Stimulated activated CD4-positive, alpha-beta T cell treated with anti-CD3 and anti-CD28 coated beads, Interleukin-2, amount 100 ng/mL, for 4 hours (primary cell): ENCODE results near the gene ZNF226.
"Not testable (repeated sequence)": the region's sequence is repeated elsewhere in the genome, so short reads cannot be mapped to it uniquely, and the experiment has no call there.

Source experiments
- DNase-seq: peaks from one replicate; pipeline ENCODE4 v3.0.0-alpha.2; 2020; ENCODE audit warnings: low read depth

ZNF226 gene

DNA sequence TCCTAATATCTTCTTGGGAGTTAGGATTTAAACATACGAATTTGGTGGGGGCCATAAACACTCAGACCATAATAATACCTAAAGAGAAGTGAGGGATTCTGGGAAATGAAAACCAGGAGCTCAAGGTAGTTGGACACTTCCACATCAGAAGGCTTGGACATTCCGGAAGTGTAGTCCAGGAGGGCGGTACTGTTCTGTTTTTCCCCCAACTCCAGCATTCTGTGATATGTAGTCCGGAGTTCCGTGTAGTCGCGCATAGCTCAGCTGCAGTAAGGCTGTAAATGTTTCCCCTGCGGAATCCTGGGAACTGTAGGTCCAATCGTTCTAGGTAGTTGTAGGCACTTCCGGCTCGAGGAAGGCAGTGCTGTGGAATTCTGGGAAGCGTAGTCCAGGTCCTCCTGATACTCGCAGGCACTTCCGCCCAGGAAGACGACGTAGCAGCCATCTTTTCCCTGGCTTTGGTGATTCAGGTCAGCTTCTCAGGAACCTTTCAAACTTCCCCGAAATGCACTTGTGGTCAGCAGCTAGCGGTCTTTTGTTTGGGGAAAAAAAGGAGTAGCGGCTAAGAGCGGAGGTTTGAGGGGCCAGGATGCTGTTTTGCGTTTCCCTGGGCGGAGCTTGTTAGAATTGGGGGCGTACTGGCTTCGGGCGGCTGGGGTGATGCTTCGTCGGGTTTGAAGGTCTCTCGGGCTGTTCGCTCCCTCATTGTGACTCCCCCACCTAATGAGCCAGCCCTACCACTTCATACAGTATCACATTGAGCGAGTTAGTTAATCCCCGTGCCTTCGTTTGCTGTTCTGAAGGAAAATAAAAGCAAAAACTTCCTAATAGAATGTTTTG is at the start of gene ZNF226:
Gene ZNF226, plus strand, starts transcription at position 428 of the 840 bp plus-strand sequence. CDS start 4,981 bp downstream, outside the sequence.
- peak; percentile 74 for DNase-seq

DNA sequence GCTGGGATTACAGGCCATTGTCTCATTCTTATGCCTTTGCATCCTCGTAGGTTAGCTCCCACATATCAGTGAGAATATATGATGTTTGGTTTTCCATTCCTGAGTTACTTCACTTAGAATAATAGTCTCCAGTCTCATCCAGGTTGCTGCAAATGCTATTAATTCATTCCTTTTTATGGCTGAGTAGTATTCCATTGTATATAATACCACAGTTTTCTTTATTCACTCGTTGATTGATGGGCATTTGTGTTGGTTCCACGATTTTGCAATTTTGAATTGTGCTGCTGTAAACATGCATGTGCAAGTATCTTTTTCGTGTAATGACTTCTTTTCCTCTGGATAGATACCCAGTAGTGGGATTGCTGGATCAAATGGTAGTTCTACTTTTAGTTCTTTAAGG is 43.7 kb upstream of the ZNF226 start:
- DNase-seq = not testable (repeated sequence)

DNA sequence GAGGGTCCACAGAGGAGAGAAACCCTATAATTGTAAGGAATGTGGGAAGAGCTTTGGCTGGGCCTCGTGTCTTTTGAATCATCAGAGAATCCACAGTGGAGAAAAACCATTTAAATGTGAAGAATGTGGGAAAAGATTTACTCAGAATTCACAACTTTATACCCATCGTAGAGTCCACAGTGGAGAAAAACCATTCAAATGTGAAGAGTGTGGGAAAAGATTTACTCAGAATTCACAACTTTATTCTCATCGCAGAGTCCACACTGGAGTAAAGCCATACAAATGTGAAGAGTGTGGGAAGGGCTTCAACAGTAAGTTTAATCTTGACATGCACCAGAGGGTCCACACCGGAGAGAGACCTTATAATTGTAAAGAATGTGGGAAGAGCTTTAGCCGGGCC is 32.9 kb upstream of the ZNF226 start:
- no peak for DNase-seq

DNA sequence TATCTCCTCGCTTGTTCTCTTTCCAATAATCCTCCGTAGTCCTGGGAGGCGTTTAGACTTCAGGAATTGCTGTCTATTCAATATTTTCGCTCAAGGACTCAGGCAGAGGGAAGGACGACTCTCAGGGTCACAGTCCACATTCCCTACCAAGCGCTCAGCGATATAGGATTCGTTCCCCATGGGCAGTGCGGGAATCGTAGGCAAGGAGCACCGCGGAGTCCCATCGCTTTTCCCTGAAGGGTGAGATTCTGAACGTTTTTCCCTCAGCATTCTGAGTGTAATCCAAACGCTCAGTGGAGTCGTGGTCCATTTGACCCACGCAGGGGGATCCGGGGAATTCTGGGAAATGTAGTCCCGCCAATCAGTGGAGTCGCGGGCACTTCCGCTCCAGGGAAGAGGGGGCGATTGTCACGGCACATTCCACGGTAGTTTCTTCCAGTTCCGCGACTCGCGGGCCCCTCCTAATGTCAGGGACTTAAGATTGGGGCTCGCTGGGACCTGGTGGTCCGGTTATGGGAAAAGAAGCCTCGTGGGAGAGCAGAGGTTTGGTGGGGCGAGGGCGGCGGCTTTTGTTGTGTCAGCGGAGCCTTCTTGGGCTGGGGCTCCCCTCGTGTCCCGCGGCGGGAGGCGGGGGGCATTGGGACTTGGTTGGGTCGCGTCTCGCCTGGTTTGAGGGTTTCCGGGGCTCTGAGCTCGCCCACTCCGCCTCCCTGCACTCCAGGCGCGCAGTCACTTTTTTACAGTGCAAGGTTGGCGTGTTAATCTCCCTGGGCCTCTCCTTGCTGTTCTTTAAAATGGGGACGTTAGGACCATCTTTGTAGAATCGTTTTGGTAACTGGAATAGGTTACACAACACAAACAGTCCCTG is 23.5 kb upstream of the ZNF226 start, which contains the start of gene ZNF234:
Gene ZNF234, plus strand, starts transcription at position 364 of the 868 bp plus-strand sequence. CDS start 3,079 bp downstream, outside the sequence.
- peak; percentile 74 for DNase-seq

DNA sequence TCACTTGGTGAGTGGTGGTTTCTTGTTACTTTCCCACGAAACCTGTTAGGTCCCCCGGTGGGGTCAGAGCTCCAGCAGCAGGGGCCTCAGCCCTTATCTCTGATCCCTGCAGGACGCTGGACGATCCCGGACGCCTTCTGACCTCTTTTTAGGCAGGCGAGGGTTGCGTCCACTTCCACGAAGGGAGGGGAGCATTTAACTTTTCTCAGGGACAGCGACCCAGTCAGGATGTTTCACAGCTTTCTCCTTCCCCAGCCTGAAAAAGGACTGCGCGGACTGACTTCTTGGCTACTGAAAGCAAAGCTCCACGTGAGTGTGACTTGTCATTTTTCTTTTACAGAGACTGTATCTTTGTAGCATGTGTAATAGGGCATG is 22.9 kb upstream of the ZNF226 start:
- no peak for DNase-seq

DNA sequence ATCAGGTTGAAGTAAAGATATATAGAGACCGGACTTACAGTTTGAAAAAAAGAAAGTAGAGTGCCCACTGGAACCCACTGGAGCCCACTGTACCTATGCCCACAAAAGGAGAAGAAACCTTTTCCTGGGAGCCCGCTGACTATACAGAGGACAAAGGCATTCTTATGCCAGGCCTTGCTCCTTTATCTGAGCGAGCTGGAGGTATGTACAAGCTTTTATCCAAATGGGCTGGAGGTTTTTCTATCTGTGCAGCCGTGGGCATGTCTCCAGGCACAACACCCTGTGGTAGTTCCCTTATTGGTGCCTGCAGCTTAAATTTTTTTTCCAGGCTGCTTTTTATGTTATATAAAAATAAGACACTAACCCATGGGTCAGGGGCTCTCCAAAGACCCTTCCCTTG is 15.1 kb upstream of the ZNF226 start:
- DNase-seq = no peak

DNA sequence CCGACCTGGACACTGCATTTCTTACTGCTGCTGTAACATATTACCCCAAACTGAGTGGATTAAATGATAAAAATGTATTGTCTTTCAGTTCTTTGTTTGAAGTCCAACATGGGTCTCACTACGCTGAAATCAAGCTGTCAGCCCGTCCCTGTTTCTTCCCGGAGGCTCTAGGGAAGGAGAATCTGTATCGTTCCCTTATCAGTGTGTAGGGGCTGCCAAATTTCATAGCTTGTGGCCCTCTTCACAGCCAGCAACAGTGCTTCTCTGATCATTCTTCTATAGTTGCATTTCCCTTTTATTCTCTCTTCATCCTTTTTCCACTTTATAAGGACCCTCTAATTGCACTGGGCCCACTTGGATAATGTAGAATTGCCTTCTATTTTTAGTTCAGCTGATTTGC is 13.4 kb upstream of the ZNF226 start:
- no peak for DNase-seq

DNA sequence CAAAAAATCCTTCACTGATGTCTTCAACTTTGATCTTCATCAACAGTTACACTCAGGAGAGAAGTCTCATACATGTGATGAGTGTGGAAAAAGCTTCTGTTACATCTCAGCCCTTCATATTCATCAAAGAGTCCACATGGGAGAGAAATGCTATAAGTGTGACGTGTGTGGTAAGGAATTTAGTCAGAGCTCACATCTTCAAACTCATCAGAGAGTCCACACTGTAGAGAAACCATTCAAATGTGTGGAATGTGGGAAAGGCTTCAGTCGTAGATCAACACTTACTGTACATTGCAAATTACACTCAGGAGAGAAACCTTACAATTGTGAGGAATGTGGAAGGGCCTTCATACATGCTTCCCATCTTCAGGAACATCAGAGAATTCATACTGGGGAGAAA is 8.4 kb upstream of the ZNF226 start:
- no peak for DNase-seq

DNA sequence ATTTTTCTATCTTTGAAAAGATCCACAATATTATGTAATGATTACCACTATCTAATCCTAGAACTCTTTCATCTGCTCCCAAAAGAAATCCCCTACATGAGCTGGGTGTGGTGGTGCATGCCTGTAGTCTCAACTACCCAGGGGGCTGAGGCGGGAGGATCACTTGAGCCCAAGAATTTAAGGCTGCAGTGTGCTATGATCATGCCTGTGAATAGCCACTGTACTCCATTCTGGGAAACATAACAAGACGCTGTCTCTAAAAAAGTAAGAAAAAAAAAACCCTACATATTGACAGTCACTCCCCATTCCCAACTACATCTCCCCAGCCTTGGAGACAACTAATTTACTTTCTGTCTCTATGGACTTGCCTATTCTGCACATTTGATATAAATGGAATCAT is 1.1 kb upstream of the ZNF226 start:
- no peak for DNase-seq

DNA sequence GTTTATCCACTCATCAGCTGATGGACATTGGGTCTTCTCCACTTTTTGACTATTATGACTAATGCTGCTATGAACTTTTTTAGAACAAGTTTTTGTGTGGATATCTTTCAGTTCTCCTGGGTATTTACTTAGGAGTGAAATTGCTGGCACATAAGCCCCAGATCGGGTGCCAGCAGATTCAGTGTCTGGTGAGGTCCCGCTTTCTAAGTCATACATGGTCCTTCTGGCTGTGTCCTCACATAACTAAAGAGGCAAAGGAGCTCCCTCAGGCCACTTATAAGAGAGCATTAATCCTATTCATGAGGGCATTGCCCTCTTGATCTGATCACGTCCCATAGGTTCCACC is 600 bp upstream of the ZNF226 start:
- no peak for DNase-seq

DNA sequence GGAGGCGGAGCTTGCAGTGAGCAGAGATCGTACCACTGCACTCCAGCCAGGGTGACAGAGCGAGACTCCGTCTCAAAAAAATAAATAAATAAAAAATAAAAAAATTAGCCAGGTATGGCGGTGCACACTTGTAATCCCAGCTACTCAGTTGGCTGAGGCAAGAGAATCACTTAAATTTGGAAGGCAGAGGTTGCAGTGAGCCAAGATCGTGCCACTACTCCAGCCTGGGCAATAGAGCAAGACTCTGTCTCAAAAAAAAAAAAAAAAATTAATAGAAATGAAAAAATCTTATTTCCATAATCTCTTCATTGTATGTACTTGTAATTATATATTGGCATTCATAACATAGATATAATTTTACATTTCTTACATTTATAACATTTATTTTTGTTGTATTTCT is 5.8 kb downstream of the ZNF226 start:
- DNase-seq = not testable (repeated sequence)

DNA sequence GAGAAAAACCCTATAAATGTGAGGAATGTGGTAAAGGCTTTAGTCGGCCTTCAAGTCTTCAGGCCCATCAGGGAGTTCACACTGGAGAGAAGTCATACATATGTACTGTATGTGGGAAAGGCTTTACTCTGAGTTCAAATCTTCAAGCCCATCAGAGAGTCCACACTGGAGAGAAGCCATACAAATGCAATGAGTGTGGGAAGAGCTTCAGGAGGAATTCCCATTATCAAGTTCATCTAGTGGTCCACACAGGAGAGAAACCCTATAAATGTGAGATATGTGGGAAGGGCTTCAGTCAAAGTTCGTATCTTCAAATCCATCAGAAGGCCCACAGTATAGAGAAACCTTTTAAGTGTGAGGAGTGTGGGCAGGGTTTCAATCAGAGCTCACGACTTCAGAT is 11.7 kb downstream of the ZNF226 start:
- DNase-seq = no peak

DNA sequence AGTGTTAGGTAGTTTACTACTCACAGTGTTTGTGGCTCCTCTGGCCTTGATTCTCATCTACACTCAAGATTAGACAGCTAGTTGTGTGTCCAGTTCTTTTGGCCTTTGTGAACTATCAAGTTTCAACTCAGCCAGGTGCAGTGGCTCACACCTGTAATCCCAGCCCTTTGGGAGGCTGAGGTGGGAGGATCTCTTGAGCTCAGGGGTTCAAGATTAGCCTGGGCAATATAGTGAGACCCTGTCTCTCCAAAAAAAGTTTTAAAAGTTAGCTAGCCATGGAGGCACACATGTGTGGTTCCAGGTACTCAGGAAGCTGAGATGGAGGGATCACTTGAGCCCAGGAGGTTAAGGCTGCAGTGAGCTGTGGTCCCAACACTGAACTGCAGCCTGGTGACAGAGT is 16.1 kb downstream of the ZNF226 start:
- no peak for DNase-seq

DNA sequence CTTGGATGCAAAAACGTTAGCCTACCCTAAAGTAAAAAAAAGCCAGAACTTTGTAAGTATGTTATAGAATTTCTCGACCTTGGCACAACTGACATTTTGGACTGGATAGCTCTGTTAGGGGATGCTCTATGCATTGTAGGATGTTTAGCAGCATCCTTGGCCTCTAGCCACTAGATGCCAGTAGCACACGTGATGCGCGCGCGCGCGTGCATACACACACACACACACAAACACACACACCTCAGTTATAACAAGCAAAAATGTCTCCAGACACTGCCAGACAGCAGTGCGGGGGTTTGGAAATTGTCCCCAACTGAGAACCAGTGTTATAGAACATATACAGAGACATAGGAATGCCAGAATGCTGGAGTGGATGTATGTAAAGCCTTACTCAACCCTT is 17.2 kb downstream of the ZNF226 start:
- DNase-seq = no peak

DNA sequence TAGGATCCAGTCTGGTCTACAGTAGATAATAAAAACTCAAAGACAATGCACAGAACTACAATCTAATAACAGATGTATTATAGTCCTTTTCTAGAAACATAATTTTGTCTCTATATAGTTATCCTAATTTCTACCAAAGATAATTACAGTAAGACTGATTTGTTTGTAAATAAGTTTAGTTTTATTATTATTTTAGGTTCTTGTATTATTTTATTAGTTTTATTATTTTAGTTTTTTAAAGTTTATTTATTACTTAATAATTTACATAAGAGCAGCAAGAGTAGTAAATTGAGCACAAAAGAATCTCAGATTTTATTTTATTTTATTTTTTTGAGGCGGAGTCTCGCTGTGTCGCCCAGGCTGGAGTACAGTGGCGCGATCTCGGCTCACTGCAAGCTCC is 25.1 kb downstream of the ZNF226 start:
- DNase-seq = no peak

DNA sequence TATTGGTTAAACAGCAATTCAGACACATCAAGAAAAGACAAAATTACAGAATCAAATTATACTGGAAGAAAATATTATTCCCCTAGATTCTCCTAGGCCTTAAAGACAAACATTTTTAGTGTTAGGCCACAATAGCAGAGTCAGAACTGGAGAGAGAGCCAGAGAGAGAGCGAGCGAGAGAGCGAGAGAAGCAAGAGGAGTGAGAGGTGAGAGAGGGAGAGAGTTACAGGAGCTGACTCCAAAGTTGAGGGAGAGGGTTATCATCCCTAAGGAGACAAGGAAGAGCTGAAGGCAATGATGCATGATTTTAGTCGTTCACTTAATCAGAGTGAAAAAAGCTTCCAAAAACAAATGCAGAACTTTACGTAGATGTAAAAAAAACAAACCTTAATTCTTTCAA is 27.2 kb downstream of the ZNF226 start:
- DNase-seq = no peak

DNA sequence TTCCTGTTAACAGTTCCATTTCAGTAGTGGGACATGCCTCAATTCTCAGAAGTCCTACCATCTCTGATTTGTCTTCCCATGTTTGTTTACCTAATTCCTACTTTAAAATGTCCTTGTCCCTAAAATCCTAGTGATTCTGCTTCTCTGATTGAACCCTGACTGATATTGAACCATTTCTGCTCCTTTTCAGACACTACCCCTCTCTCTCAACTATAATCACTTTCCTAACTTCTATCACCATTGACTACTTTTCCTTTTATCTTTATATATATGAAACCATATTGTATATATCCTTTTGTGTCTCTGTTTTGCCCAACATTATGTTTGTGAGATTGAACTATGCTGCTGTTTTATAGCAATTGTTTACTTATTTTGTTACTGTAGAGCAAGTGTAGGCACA is 31.9 kb downstream of the ZNF226 start:
- no peak for DNase-seq

DNA sequence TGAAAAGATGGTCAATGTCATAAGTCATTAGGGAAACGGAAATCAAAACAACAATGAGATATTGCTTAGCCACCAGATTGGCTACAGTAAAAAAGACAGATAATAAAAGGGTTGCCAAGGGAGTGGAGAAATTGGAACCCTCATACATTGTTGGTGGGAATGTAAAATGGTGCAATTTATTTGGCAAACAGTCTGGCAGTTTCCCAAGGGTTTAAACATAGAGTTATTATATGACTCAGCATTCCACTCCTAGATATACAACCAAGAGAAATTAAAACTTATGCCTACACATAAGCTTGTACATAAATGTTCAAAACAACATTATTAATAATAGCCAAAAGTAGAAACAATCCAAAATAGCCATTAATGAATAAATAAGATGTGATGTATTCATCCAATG is 37.6 kb downstream of the ZNF226 start:
- DNase-seq = no peak

DNA sequence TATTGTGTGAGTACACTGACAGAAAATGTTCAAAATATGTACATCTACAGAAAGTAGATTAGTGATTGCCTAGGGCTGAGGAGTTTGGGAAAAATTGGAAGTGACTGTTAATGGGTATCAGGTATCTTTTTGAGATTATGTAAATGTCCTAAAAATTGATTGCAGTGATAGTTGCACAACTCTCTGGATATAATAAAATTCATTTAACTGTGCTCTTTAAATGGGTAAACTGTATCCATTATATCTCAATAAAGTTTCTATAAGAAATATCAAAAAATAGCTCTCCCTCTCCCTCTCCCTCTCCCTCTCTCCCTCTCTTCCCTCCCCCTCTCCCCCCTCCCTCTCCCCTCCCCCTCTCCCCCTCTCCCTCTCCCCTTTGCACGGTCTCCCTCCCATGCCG is 38.1 kb downstream of the ZNF226 start:
- DNase-seq = no peak

DNA sequence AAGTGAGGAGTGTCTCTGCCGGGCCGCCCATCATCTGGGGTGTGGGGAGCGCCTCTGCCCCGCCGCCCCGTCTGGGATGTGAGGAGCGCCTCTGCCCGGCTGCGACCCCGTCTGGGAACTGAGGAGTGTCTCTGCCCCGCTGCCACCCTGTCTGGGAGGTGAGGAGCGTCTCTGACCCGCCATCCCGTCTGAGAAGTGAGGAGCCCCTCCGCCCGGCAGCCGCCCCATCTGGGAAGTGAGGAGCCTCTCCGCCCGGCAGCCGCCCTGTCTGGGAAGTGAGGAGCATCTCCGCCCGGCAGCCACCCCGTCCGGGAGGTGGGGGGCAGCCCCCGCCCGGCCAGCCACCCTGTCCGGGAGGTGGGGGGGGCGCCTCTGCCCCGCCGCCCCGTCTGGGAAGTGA is 39.0 kb downstream of the ZNF226 start:
- DNase-seq = not testable (repeated sequence)

DNA sequence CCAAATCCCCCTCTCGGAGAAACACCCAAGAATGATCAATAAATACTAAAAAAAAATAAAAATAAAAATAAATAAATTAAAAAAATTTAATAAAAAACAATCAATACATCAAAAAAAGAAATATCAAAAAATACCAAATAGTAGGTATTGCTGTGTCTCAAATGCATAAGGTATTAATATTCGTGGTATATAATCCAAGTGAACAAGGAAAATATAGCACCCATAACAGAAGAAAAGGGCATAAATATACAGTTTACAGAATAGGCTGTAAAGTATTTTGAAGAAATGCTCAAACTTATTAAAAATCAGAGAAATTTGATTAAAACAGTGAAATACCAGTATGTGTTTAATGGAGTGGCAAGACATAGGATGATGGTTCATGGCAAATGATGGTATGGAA is 39.9 kb downstream of the ZNF226 start:
- no peak for DNase-seq

DNA sequence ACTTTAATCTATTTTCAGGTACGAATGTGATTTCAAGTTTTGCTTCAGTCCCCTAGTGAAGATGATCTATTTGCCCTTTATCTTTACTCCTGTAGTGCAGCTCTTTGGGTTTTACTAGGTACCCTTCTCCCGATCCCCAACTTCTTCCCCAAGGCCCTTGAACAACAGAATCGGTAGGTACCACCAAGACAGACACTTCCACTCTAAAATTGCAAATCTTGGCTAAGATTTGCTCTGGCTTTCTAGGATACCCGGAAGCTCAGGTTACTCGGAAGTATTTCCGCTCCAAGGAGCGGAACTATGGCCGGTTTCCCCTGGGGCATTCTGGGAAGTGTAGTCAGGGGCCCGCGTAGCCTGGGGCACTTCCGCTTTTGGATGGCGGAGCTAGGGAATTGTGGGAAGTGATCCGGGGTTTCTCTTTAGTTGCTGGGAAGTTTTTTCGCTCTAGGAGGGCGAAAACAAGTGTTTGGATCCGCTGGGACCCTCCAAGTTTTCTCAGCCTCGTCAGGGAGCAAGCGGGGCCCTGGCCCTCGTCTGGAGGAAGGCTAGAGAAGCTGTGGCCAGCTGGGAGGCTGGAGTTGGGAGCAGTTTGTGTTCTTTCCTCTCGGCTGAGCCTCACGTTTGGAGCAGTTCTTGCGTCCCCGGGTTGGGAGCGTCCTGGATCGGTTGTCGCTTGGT is 42.4 kb downstream of the ZNF226 start:
- peak; percentile 73 for DNase-seq
